WTC11 (cell line): ENCODE measurements around the gene MPND.

ENCODE experiments used
- CREB1 ChIP-seq: sonication (generic); formaldehyde crosslinking; IDR thresholded peaks from 2 replicates; pipeline ENCODE4 v1.8.0; 2023; ENCODE audit warnings: mild to moderate bottlenecking, missing genetic modification reagents
- CTCF ChIP-seq: fragments of 200-600 bp; IDR thresholded peaks from 2 replicates; pipeline ENCODE4 v1.8.0; 2022; ENCODE audit warnings: antibody characterized with exemption
- TF ChIP-seq, protein P1 (sequence below): sonication (generic); formaldehyde crosslinking; conservative IDR thresholded peaks from 2 replicates; pipeline ENCODE4 v1.8.1; 2022; ENCODE audit warnings: mild to moderate bottlenecking, missing genetic modification reagents
- TF ChIP-seq, protein P2 (sequence below): sonication (generic); formaldehyde crosslinking; IDR thresholded peaks from 2 replicates; pipeline ENCODE4 v1.8.1; 2023; ENCODE audit warnings: mild to moderate bottlenecking, moderate library complexity, missing genetic modification reagents
- TF ChIP-seq, protein P3 (sequence below): sonication (generic); formaldehyde crosslinking; IDR thresholded peaks from 2 replicates; pipeline ENCODE4 v1.8.0; 2022; ENCODE audit warnings: mild to moderate bottlenecking, missing genetic modification reagents
- TF ChIP-seq, protein P4 (sequence below): sonication (generic); formaldehyde crosslinking; IDR thresholded peaks from 2 replicates; pipeline ENCODE4 v1.8.0; 2022; ENCODE audit warnings: mild to moderate bottlenecking, missing genetic modification reagents

DNA sequence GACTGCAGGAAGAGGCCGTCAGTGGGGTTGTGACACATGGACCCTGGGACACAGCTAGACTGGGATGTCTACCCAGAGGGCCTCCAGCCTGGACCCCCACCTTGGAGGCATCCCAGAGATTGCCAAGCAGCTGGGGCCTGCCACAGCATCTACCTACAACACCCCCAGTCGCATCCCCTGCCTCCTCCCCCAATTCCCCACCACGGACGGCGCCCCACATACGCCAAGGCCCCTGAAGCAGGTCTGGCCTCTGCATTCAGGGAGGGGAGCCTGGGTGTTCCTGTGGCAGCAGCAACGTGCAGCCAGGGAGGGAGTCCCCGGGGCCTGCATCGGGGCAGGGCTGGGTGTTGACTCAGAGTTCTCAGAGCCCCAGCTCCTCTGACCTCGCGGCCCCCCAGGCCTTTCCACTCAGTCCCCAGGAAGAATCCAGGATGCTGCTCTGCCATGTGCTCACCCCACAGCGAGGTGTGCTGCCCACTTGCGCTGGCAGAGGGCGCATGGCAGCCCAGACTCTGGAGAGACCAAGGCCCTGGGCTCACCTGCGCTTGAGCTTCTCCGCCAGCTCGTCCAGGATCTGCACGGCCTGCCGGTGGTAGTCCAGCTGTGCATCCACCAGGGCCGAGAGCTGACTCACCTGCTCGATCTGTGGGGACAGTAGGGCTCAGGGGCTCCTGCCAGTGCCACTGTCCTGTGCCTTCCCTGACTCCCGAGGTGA lies 19.6 kb downstream of the MPND start:
- TF ChIP-seq, protein P1, sequence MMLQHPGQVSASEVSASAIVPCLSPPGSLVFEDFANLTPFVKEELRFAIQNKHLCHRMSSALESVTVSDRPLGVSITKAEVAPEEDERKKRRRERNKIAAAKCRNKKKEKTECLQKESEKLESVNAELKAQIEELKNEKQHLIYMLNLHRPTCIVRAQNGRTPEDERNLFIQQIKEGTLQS (CRISPR knock-in tag) = no peak
- TF ChIP-seq CTCF = no peak
- TF ChIP-seq, protein P2, sequence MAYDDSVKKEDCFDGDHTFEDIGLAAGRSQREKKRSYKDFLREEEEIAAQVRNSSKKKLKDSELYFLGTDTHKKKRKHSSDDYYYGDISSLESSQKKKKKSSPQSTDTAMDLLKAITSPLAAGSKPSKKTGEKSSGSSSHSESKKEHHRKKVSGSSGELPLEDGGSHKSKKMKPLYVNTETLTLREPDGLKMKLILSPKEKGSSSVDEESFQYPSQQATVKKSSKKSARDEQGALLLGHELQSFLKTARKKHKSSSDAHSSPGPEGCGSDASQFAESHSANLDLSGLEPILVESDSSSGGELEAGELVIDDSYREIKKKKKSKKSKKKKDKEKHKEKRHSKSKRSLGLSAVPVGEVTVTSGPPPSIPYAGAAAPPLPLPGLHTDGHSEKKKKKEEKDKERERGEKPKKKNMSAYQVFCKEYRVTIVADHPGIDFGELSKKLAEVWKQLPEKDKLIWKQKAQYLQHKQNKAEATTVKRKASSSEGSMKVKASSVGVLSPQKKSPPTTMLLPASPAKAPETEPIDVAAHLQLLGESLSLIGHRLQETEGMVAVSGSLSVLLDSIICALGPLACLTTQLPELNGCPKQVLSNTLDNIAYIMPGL = no peak
- TF ChIP-seq, protein P3, sequence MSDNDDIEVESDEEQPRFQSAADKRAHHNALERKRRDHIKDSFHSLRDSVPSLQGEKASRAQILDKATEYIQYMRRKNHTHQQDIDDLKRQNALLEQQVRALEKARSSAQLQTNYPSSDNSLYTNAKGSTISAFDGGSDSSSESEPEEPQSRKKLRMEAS (CRISPR knock-in tag) = no peak
- TF ChIP-seq, protein P4, sequence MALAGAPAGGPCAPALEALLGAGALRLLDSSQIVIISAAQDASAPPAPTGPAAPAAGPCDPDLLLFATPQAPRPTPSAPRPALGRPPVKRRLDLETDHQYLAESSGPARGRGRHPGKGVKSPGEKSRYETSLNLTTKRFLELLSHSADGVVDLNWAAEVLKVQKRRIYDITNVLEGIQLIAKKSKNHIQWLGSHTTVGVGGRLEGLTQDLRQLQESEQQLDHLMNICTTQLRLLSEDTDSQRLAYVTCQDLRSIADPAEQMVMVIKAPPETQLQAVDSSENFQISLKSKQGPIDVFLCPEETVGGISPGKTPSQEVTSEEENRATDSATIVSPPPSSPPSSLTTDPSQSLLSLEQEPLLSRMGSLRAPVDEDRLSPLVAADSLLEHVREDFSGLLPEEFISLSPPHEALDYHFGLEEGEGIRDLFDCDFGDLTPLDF (CRISPR knock-in tag) = no peak
- TF ChIP-seq CREB1 (CRISPR knock-in tag) = no peak
